HepG2 (cell line): ENCODE measurements around the gene ABT1. TPM values are rescaled to one million over a fixed set of nuclear protein-coding genes. Genes with fewer than 3 reads are reported as not detected.

Experiments used
- GABPA ChIP-seq, 2 experiments: IDR thresholded peaks; 2 replicates each; pipeline ENCODE4 v1.6.1; 2011 to 2016; ENCODE audit warnings: low read depth in 2 of 2, low read length in 1 of 2, missing biosample characterization in 1 of 2, missing genetic modification characterization in 1 of 2
- HMG20B ChIP-seq: conservative IDR thresholded peaks from 2 replicates; pipeline ENCODE4 v1.6.1; 2016; ENCODE audit warnings: missing genetic modification reagents, missing compliant biosample characterization
- ISL2 ChIP-seq: sonication (generic); formaldehyde crosslinking; IDR thresholded peaks from 2 replicates; pipeline ENCODE4 v1.5.0; 2020; ENCODE audit warnings: missing genetic modification reagents
- KAT8 ChIP-seq: IDR thresholded peaks from 2 replicates; pipeline ENCODE4 v1.6.1; 2016; ENCODE audit warnings: missing genetic modification reagents, missing compliant biosample characterization
- KDM2A ChIP-seq: sonication (generic); formaldehyde crosslinking; IDR thresholded peaks from 2 replicates; pipeline ENCODE4 v1.4.0; 2020; ENCODE audit warnings: low read depth, missing genetic modification reagents, borderline replicate concordance
- KLF16 ChIP-seq, 2 experiments: sonication (generic) in 1 of 2; formaldehyde crosslinking in 1 of 2; IDR thresholded peaks; 2 replicates each; pipeline versions ENCODE4 v1.6.1 to v1.8.0; 2016 to 2023; ENCODE audit warnings: missing genetic modification reagents in 2 of 2, missing compliant biosample characterization in 1 of 2
- RXRB ChIP-seq: IDR thresholded peaks from 2 replicates; pipeline ENCODE4 v1.6.1; 2016; ENCODE audit warnings: borderline replicate concordance, missing genetic modification reagents, missing compliant biosample characterization
- SOX6 ChIP-seq, 2 experiments: fragments of 450-650 bp in 1 of 2; sonication (generic) in 1 of 2; formaldehyde crosslinking in 1 of 2; IDR thresholded peaks; 2 replicates each; pipeline versions ENCODE4 v1.4.0 to v1.6.1; 2017 to 2020; ENCODE audit warnings: antibody characterized with exemption in 1 of 2, mild to moderate bottlenecking in 1 of 2, missing genetic modification reagents in 1 of 2
- ZBTB3 ChIP-seq: sonication (generic); formaldehyde crosslinking; IDR thresholded peaks from 2 replicates; pipeline ENCODE4 v1.4.0; 2020; ENCODE audit warnings: low read depth, mild to moderate bottlenecking, moderate library complexity, missing genetic modification reagents, borderline replicate concordance
- ZNF24 ChIP-seq: fragments of 450-650 bp; IDR thresholded peaks from 2 replicates; pipeline ENCODE4 v1.6.1; 2017; ENCODE audit warnings: antibody characterized with exemption, mild to moderate bottlenecking
- ZNF326 ChIP-seq: sonication (generic); formaldehyde crosslinking; IDR thresholded peaks from 2 replicates; pipeline ENCODE4 v1.4.0; 2020; ENCODE audit warnings: missing genetic modification reagents, borderline replicate concordance
- ZNF557 ChIP-seq: sonication (generic); formaldehyde crosslinking; IDR thresholded peaks from 2 replicates; pipeline ENCODE4 v1.4.0; 2020; ENCODE audit warnings: missing genetic modification reagents
- ZNF878 ChIP-seq: sonication (generic); formaldehyde crosslinking; IDR thresholded peaks from 2 replicates; pipeline ENCODE4 v1.8.1; 2023; ENCODE audit warnings: mild to moderate bottlenecking, missing genetic modification reagents, moderate library complexity
- polyA plus RNA-seq, 8 experiments: library from polyadenylated mRNA; depleted of rRNA in 3 of 8; stranded (reverse) in 7 of 8; unstranded in 1 of 8; fragments of >200 nt; fragmentation: Illumina TruSeq in 4 of 8; extraction: Trizol in 4 of 8; gene quantifications; 2 replicates each; pipeline versions ENCODE4 v1.2.1 to v1.2.3, GENCODE V29; 2011 to 2016; ENCODE audit warnings: low read depth in 4 of 8, missing spikeins in 1 of 8, mixed read lengths in 1 of 8; ENCODE audit not compliant: insufficient read depth in 1 of 8
- total RNA-seq, 5 experiments: library from RNA; depleted of rRNA; stranded (reverse); fragments of >200 nt; fragmentation: Illumina TruSeq; extraction: Trizol; gene quantifications; 2 replicates each; pipeline ENCODE4 v1.2.3, GENCODE V29; 2016; ENCODE audit warnings: low read depth in 1 of 5
- TF ChIP-seq, protein P1 (sequence below): sonication (generic); formaldehyde crosslinking; IDR thresholded peaks from 2 replicates; pipeline ENCODE4 v1.9.0; 2021; ENCODE audit warnings: missing genetic modification reagents, mild to moderate bottlenecking, borderline replicate concordance
- TF ChIP-seq, protein P2 (sequence below): sonication (generic); formaldehyde crosslinking; IDR thresholded peaks from 2 replicates; pipeline ENCODE4 v1.4.0; 2020; ENCODE audit warnings: missing genetic modification reagents, borderline replicate concordance
- TF ChIP-seq, protein P3 (sequence below): sonication (generic); formaldehyde crosslinking; IDR thresholded peaks from 2 replicates; pipeline ENCODE4 v1.5.0; 2020; ENCODE audit warnings: missing genetic modification reagents
- TF ChIP-seq, protein P4 (sequence below): sonication (generic); formaldehyde crosslinking; IDR thresholded peaks from 2 replicates; pipeline ENCODE4 v1.5.0; 2020; ENCODE audit warnings: missing genetic modification reagents

Gene ABT1
- total and polyA plus RNA-seq, 2 of the 13 experiments (the other 11 are each of a cell fraction or from before 2014, with no cell fraction given) = 38.4 TPM

DNA sequence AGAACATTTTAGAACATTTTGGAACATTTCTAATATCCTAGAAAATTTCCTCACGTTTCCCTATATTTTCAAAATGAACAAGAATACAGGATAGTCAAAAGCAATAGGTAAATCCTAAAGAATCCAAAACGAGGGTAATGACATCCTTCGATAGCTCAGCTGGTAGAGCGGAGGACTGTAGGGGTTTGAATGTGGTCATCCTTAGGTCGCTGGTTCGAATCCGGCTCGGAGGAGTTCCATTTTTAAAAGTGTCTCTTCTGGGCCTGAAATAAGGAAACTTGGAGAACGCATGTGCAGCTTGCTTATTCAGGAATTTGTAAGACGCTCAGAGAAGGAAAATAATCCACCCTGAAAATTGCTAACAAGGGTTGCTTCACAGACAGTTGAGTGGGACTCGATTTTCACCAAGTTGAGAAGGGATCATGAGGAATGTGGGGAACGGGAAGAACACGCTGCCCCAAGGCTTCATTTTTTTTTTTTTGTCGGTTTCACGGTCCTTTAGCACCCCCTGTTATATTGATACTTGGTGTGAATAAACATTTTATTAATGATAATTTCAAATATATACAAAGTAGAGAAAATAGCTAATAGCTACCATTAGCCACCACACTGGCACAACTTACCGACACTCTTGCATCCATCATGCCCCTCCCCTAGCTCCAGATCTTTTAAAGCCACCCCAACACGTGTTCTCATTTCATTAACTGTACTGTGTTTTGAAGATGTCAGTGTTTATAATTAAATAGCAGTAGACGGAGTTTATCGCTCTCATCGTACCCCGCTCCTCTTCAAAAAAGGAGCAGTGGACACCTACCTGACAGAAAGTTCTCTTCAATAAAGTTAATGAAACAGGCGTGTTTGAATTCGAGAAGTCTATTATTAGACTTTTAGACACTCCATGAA, 1.8 kb upstream of the ABT1 start (continued):
- no peak for TF ChIP-seq ZNF326
- TF ChIP-seq, protein P1, sequence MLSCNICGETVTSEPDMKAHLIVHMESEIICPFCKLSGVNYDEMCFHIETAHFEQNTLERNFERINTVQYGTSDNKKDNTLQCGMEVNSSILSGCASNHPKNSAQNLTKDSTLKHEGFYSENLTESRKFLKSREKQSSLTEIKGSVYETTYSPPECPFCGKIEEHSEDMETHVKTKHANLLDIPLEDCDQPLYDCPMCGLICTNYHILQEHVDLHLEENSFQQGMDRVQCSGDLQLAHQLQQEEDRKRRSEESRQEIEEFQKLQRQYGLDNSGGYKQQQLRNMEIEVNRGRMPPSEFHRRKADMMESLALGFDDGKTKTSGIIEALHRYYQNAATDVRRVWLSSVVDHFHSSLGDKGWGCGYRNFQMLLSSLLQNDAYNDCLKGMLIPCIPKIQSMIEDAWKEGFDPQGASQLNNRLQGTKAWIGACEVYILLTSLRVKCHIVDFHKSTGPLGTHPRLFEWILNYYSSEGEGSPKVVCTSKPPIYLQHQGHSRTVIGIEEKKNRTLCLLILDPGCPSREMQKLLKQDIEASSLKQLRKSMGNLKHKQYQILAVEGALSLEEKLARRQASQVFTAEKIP (CRISPR knock-in tag) = no peak
- TF ChIP-seq, protein P2, sequence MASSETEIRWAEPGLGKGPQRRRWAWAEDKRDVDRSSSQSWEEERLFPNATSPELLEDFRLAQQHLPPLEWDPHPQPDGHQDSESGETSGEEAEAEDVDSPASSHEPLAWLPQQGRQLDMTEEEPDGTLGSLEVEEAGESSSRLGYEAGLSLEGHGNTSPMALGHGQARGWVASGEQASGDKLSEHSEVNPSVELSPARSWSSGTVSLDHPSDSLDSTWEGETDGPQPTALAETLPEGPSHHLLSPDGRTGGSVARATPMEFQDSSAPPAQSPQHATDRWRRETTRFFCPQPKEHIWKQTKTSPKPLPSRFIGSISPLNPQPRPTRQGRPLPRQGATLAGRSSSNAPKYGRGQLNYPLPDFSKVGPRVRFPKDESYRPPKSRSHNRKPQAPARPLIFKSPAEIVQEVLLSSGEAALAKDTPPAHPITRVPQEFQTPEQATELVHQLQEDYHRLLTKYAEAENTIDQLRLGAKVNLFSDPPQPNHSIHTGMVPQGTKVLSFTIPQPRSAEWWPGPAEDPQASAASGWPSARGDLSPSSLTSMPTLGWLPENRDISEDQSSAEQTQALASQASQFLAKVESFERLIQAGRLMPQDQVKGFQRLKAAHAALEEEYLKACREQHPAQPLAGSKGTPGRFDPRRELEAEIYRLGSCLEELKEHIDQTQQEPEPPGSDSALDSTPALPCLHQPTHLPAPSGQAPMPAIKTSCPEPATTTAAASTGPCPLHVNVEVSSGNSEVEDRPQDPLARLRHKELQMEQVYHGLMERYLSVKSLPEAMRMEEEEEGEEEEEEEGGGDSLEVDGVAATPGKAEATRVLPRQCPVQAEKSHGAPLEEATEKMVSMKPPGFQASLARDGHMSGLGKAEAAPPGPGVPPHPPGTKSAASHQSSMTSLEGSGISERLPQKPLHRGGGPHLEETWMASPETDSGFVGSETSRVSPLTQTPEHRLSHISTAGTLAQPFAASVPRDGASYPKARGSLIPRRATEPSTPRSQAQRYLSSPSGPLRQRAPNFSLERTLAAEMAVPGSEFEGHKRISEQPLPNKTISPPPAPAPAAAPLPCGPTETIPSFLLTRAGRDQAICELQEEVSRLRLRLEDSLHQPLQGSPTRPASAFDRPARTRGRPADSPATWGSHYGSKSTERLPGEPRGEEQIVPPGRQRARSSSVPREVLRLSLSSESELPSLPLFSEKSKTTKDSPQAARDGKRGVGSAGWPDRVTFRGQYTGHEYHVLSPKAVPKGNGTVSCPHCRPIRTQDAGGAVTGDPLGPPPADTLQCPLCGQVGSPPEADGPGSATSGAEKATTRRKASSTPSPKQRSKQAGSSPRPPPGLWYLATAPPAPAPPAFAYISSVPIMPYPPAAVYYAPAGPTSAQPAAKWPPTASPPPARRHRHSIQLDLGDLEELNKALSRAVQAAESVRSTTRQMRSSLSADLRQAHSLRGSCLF (CRISPR knock-in tag) = no peak
- peak; percentile 94 for TF ChIP-seq ZNF24
- peak; percentile 41; the same call in 1 of the 2 replicates for TF ChIP-seq KAT8 (CRISPR knock-in tag)
- no peak for TF ChIP-seq GABPA (IDR thresholded peaks at IDR 0.05; ENCODE audit: low read depth, low read length)
- TF ChIP-seq GABPA (CRISPR knock-in tag; IDR thresholded peaks at IDR 0.05; ENCODE audit: low read depth) = 0 out of 2 replicates have a peak, but pooled peaks have one; percentile 7
- 0 out of 2 replicates have a peak, but pooled peaks have one; percentile 23 for TF ChIP-seq ZNF557 (CRISPR knock-in tag)
- TF ChIP-seq KDM2A = 0 out of 2 replicates have a peak, but pooled peaks have one; percentile 21
- TF ChIP-seq, protein P3, sequence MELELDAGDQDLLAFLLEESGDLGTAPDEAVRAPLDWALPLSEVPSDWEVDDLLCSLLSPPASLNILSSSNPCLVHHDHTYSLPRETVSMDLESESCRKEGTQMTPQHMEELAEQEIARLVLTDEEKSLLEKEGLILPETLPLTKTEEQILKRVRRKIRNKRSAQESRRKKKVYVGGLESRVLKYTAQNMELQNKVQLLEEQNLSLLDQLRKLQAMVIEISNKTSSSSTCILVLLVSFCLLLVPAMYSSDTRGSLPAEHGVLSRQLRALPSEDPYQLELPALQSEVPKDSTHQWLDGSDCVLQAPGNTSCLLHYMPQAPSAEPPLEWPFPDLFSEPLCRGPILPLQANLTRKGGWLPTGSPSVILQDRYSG = no peak
- TF ChIP-seq, protein P4, sequence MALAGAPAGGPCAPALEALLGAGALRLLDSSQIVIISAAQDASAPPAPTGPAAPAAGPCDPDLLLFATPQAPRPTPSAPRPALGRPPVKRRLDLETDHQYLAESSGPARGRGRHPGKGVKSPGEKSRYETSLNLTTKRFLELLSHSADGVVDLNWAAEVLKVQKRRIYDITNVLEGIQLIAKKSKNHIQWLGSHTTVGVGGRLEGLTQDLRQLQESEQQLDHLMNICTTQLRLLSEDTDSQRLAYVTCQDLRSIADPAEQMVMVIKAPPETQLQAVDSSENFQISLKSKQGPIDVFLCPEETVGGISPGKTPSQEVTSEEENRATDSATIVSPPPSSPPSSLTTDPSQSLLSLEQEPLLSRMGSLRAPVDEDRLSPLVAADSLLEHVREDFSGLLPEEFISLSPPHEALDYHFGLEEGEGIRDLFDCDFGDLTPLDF (CRISPR knock-in tag) = no peak
- TF ChIP-seq HMG20B (CRISPR knock-in tag) = 0 out of 2 replicates have a peak, but pooled peaks have one; percentile 12
- no peak for TF ChIP-seq ZBTB3
- TF ChIP-seq KLF16 (CRISPR knock-in tag; IDR thresholded peaks at IDR 0.05) = peak in 1 of 2 experiments; percentile 74; a peak in 2 of 4 replicates
- TF ChIP-seq SOX6 (IDR thresholded peaks at IDR 0.05) = no peak
- 0 out of 2 replicates have a peak, but pooled peaks have one; percentile 4 for TF ChIP-seq SOX6 (CRISPR knock-in tag; IDR thresholded peaks at IDR 0.05)
- peak; percentile 16; the same call in 1 of the 2 replicates for TF ChIP-seq RXRB (CRISPR knock-in tag)
- TF ChIP-seq ISL2 (CRISPR knock-in tag) = 0 out of 2 replicates have a peak, but pooled peaks have one; percentile 16
- TF ChIP-seq ZNF878 (CRISPR knock-in tag) = peak; percentile 29; the same call in 1 of the 2 replicates
